Measurements from ENCODE around the gene GRID2. TPM values are rescaled to one million over a fixed set of nuclear protein-coding genes. Genes with fewer than 3 reads are reported as not detected.

Gene GRID2
- total and polyA plus RNA-seq, 12 donors, result 0.01 to 0.07 (median 0.07) TPM; not detected in 9

DNA sequence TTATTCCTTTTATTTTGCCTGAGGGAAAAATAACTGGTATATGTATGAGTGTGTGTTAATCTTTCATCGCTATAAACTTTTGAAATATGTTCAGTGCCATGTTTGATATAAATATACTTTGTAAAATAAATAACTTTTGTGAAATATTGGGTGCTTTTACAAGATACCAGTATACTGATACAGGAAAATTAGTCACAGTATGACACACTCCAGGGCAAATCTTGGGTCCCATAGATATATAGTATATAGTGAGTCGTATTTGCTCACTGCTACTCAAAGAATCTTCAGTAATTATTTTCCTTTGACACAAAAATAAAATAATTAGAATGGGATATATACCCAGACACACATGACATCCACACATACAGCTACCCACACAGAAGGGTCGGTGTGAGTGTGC is 472.3 kb downstream of the GRID2 start:
- WGBS, 2 donors, result 85 to 92% methylated on average over 3 of the region's 3 CpGs
- DNase-seq (no peak), ATAC-seq (no peak)
- intact Hi-C loops (cut with DNase I), result no loop called here
- no peaks in the 10 kb centered on the region for H3K9me3 ChIP-seq
- no peaks in the 10 kb centered on the region for H3K4me1 ChIP-seq
- no peak overlapping the region for H3K4me3 ChIP-seq
- H3K27me3 ChIP-seq, result no peaks in the 10 kb centered on the region
- no peak overlapping the region for H3K27ac ChIP-seq
- H3K36me3 ChIP-seq, result no peaks in the 10 kb centered on the region
- TF ChIP-seq, protein P1, sequence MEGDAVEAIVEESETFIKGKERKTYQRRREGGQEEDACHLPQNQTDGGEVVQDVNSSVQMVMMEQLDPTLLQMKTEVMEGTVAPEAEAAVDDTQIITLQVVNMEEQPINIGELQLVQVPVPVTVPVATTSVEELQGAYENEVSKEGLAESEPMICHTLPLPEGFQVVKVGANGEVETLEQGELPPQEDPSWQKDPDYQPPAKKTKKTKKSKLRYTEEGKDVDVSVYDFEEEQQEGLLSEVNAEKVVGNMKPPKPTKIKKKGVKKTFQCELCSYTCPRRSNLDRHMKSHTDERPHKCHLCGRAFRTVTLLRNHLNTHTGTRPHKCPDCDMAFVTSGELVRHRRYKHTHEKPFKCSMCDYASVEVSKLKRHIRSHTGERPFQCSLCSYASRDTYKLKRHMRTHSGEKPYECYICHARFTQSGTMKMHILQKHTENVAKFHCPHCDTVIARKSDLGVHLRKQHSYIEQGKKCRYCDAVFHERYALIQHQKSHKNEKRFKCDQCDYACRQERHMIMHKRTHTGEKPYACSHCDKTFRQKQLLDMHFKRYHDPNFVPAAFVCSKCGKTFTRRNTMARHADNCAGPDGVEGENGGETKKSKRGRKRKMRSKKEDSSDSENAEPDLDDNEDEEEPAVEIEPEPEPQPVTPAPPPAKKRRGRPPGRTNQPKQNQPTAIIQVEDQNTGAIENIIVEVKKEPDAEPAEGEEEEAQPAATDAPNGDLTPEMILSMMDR (IDR thresholded peaks at IDR 0.05), result no peak

DNA sequence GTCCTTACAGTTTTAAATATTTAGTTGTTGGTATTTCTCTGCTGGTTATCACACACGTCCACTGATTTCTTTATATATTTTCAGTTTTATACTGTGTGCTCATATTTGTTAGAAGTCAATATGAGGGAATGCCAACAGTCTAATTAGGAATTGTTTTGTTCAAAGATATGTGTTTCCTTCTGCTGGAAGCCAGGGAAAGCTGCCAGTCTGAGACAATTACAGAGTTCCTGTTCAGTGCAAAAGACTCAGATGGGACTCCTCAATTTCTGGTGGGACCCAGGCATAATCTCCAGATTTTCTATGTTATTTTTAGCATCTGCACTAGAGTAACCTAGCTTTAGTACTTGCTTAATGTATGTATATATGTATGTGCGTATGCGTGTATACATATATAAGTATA is 486.0 kb downstream of the GRID2 start:
- TF ChIP-seq, protein P1 (IDR thresholded peaks at IDR 0.05), result no peak
- peaks cover 0 to 3% (median 0%) of the 10 kb centered on the region in 11 donors for H3K9me3 ChIP-seq
- intact Hi-C loops (cut with DNase I), result no loop called here
- DNase-seq (no peak), ATAC-seq (no peak)
- WGBS, 2 donors, result 69 to 74% methylated on average over 3 of the region's 3 CpGs
- no peaks in the 10 kb centered on the region for H3K4me1 ChIP-seq
- no peaks in the 10 kb centered on the region for H3K36me3 ChIP-seq
- no peak overlapping the region for H3K4me3 ChIP-seq
- no peak overlapping the region for H3K27ac ChIP-seq
- H3K27me3 ChIP-seq, result no peaks in the 10 kb centered on the region

DNA sequence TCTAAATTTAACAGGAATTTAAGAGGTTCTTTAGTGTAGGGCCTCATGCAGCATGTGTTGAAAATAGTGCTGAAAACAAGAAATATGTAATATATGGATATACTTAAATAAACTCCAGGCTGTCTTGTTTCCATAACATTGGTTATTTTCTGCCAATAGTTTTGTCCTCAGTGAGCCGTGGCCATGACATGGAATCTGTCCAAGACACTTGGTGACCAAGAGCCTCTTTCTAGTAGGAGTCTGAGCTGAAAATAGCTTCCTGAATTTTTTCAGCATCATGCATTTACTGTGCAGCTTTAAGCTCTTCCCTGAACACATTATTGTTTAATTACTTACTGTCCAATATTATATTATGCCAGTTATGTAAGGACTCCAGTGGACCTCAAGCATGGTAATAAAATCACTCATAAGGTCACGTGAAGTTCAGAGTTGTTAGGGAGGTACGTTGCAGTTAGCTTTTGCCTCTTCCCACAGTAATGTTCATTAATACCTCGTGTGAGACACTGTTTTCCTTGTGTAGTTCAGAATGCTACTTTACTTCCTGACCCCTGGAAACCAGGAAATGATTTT is 488.2 kb downstream of the GRID2 start:
- TF ChIP-seq, protein P1 (IDR thresholded peaks at IDR 0.05), result no peak
- no peak overlapping the region for H3K27ac ChIP-seq
- H3K9me3 ChIP-seq, result peaks cover 0 to 7% (median 0%) of the 10 kb centered on the region in 11 donors
- no peaks in the 10 kb centered on the region for H3K4me1 ChIP-seq
- no peaks in the 10 kb centered on the region for H3K36me3 ChIP-seq
- no peaks in the 10 kb centered on the region for H3K27me3 ChIP-seq
- 28 to 30% methylated on average over 4 of the region's 4 CpGs for WGBS, 2 donors
- intact Hi-C loops (cut with DNase I), result no loop called here
- H3K4me3 ChIP-seq, result no peak overlapping the region
- DNase-seq (no peak), ATAC-seq (no peak)

DNA sequence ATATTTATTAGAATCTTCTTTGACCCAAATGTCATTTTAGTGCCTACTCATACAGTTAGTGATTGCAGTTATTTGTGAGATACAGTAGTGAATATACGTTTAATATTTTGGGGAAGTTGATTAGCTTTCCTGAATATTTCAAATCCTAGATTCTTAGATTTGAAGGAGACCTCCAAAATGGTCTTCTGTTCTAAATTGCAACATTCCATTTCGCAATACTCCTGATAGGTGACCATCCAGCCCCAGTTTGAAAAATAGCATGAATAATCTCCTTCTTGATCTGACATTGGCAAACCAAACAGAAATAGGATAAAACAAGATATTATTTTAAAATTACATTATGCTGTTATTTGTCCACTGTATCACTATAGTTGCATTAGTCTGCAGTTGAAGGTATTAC is 505.6 kb downstream of the GRID2 start:
- Histone ChIP-seq H3K36me3 (no peaks in the 10 kb centered on the region), H3K4me3 (no peak overlapping the region), H3K9me3 (peaks cover 0 to 5% (median 0%) of the 10 kb centered on the region in 11 donors), H3K27ac (no peak overlapping the region), H3K27me3 (no peaks in the 10 kb centered on the region), H3K4me1 (no peaks in the 10 kb centered on the region)
- DNase-seq, result no peak
- intact Hi-C loops (cut with DNase I), result no loop called here
- ATAC-seq, result no peak
- TF ChIP-seq, protein P1 (IDR thresholded peaks at IDR 0.05), result no peak
- WGBS, 2 donors, result 86 to 95% methylated on average over 2 of the region's 2 CpGs

Data from heart right ventricle (tissue), 16 donors.